ENCODE data around the gene SKA1.
"Not testable (repeated sequence)": the region's sequence is repeated elsewhere in the genome, so short reads cannot be mapped to it uniquely, and the experiment has no call there.

DNA sequence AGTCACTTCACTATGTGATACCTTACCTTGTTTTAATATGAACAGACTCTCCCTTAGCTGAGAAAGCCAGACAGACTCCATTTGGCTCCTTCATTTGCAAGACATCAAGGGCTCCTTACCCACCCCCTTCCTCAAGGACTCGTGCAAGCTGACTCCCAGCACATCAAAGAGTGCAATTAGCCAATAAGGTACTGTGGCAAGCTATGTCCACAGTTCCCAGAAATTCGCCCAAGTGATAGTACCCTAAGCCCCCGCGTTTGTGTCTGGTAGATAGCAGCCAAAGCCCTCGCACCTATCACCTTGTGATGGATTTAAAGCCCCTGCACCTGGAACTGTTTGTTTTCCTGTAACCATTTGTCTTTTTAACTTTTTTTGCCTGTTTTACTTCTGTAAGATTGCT is 25.6 kb downstream of the SKA1 start:
- TF ChIP-seq, protein P1, sequence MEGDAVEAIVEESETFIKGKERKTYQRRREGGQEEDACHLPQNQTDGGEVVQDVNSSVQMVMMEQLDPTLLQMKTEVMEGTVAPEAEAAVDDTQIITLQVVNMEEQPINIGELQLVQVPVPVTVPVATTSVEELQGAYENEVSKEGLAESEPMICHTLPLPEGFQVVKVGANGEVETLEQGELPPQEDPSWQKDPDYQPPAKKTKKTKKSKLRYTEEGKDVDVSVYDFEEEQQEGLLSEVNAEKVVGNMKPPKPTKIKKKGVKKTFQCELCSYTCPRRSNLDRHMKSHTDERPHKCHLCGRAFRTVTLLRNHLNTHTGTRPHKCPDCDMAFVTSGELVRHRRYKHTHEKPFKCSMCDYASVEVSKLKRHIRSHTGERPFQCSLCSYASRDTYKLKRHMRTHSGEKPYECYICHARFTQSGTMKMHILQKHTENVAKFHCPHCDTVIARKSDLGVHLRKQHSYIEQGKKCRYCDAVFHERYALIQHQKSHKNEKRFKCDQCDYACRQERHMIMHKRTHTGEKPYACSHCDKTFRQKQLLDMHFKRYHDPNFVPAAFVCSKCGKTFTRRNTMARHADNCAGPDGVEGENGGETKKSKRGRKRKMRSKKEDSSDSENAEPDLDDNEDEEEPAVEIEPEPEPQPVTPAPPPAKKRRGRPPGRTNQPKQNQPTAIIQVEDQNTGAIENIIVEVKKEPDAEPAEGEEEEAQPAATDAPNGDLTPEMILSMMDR (conservative IDR thresholded peaks at IDR 0.05) = not testable (repeated sequence)
- not testable (repeated sequence) for TF ChIP-seq ZFX (IDR thresholded peaks at IDR 0.05)
